HCT116 (cell line): ENCODE results near the gene NCDN.

Source experiments
- RAD21 ChIP-seq: IDR thresholded peaks from 2 replicates; pipeline ENCODE4 v1.6.1; 2012; ENCODE audit warnings: low read depth, mild to moderate bottlenecking
- TF ChIP-seq, protein P1 (sequence below), 3 experiments: fragments of 200-600 bp in 1 of 3; sonication (generic) in 1 of 3; IDR thresholded peaks in 2 of 3; conservative IDR thresholded peaks in 1 of 3; 2 replicates each; pipeline ENCODE4 v1.5.1; 2012 to 2017; ENCODE audit warnings: low read depth in 2 of 3, low read length in 2 of 3, antibody characterized with exemption in 1 of 3, borderline replicate concordance in 1 of 3, control low read depth in 1 of 3, mild to moderate bottlenecking in 1 of 3, mixed read lengths in 1 of 3, mixed run types in 1 of 3, moderate library complexity in 1 of 3; ENCODE audit not compliant: insufficient read depth in 1 of 3
- TF ChIP-seq, protein P2 (sequence below): IDR thresholded peaks from 2 replicates; pipeline ENCODE4 v1.6.1; 2012

DNA sequence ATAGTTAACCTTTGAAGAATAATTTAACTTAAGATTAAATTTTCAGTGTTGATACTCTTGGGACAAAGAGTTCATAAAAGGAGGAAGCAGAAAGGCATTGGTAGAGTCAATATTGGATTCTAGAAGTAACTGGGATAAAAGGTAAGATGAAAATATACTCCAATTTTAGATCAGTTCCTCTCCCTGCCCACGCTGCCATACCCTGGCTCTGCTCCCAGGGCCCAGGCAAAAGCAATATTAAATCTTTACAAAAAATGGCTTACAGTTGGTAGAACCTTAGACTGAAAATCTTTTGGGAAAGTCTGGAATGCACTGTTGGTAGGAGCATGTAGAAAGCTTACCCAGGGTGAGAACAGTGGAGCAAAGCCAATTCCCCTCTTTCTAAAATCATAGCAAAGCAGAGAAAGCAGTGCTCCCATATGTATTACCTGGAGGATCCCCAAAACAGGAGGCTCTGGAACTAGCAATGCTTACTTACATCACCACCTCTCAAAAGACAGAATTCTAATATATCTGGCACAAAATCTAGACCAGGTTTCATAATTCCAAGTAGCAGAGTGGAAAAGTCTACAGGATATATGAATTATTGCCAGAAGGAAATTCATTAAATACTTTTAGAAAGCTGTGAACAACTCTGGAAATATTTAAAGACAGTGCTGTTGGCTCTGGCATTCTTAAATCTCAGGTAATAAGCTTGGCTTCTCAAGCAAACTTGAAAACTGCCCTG is 24.9 kb upstream of the NCDN start:
- TF ChIP-seq RAD21, result no peak
- TF ChIP-seq, protein P1, sequence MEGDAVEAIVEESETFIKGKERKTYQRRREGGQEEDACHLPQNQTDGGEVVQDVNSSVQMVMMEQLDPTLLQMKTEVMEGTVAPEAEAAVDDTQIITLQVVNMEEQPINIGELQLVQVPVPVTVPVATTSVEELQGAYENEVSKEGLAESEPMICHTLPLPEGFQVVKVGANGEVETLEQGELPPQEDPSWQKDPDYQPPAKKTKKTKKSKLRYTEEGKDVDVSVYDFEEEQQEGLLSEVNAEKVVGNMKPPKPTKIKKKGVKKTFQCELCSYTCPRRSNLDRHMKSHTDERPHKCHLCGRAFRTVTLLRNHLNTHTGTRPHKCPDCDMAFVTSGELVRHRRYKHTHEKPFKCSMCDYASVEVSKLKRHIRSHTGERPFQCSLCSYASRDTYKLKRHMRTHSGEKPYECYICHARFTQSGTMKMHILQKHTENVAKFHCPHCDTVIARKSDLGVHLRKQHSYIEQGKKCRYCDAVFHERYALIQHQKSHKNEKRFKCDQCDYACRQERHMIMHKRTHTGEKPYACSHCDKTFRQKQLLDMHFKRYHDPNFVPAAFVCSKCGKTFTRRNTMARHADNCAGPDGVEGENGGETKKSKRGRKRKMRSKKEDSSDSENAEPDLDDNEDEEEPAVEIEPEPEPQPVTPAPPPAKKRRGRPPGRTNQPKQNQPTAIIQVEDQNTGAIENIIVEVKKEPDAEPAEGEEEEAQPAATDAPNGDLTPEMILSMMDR (IDR thresholded peaks at IDR 0.05 in 2 of 3, conservative IDR thresholded peaks at IDR 0.05 in 1 of 3; ENCODE audit: borderline replicate concordance in 1 of 3, insufficient read depth in 1 of 3, low read depth in 2 of 3, low read length in 2 of 3), result no peak
- TF ChIP-seq, protein P2, sequence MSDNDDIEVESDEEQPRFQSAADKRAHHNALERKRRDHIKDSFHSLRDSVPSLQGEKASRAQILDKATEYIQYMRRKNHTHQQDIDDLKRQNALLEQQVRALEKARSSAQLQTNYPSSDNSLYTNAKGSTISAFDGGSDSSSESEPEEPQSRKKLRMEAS, result no peak
